DMS53 treated with DMSO at 0.1 percent for 48 hours (cell line): Measurements from ENCODE around the gene LYSMD3.
"Not testable (repeated sequence)": the region's sequence is repeated elsewhere in the genome, so short reads cannot be mapped to it uniquely, and the experiment has no call there.

Experiments
- DNase-seq: peaks from one replicate; lab custom pipeline; 2025; ENCODE audit not compliant: unreplicated experiment; lab: John Stamatoyannopoulos, UW

The LYSMD3 gene

GRCh38 chr5:90529194-90529938 is at the start of gene LYSMD3:
TSS of gene LYSMD3 (minus strand) at chr5:90529584. CDS start at chr5:90525289, 4,295 bp downstream.
- peak; percentile 86 for DNase-seq

DNA sequence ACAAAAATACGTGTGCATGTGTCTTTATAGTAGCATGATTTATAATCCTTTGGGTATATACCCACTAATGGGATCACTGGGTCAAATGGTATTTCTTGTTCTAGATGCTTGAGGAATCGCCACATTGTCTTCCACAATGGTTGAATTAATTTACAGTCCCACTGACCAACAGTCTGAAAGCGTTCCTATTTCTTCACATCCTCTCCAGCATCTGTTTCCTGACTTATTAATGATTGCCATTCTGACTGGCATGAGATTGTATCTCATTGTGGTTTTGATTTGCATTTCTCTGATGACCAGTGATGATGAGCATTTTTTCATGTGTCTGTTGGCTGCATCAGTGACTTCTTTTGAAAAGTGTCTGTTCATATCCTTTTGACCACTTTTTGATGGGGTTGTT is 47.2 kb upstream of the LYSMD3 start:
- not testable (repeated sequence) for DNase-seq

DNA sequence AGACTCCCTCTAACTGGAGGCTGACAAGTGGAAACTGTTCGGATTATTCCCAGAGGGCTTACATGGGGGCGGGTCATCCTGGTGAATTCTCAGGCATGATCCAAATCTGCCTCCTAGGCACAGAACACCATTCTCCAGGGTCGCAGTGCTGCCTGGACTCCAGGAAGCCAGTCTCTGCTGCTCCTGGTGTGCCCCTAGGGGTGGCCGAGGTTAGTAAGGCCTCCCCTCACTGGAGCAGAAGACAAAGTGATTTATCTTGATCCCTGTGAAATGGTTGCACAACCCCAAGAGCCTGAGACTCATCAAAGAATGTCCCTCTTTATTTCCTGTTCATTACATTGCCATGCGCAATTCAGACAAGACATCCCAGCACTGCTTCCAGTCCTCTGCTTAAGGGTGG is 46.3 kb upstream of the LYSMD3 start:
- no peak for DNase-seq

- DNase-seq, result no peak
Measured at GRCh38 chr5:90571147-90571773, 41.9 kb upstream of the LYSMD3 start.

DNA sequence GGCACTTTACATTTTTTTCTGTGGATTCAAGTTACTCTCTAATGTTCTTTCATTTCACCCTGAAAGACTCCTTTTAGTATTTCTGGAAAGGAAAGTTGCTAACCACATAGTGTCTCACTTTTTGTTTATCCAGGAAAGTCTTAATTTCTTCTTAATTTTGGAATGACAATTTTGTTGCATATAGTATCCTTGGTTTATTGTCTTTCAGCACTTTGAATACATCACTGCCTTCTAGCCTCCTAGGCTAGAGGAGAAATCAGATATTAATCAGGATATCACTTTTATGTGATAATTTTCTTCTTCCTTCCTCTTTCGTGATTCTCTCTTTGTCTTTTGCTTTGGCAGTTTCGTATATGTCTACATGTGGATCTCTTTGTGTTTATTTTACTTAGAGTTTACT is 40.6 kb upstream of the LYSMD3 start:
- DNase-seq, result no peak

- no peak for DNase-seq
Measured at GRCh38 chr5:90569084-90569483, 39.7 kb upstream of the LYSMD3 start.

- DNase-seq, result no peak
Measured at GRCh38 chr5:90565491-90565890, 36.1 kb upstream of the LYSMD3 start.

- DNase-seq, result no peak
Measured at GRCh38 chr5:90563108-90563507, 33.7 kb upstream of the LYSMD3 start.

GRCh38 chr5:90562341-90562740 is 33.0 kb upstream of the LYSMD3 start:
- no peak for DNase-seq

GRCh38 chr5:90561766-90562165 is 32.4 kb upstream of the LYSMD3 start:
- DNase-seq, result no peak

DNA sequence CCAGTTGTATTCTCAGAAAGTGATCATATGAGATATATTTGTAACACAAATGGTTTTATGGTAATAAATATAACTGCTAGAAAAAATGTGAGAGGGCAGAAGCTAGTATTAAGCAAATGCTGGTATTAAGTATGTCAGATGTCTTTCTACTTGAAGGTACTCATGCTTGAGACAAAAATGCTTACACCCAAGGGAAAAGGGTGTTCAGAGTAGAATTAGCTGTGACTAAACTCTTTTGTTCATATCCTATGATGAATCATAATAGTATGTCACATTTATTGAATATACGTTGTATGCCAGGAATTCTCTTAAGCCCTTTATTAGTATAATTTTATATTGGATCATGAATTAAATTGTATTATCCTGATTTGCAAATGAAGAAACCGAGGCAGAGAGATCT is 31.4 kb upstream of the LYSMD3 start:
- DNase-seq, result no peak

GRCh38 chr5:90558344-90559192 is 29.2 kb upstream of the LYSMD3 start, which contains the start of gene ADGRV1:
TSS of gene ADGRV1 (plus strand) at chr5:90558797. CDS start at chr5:90558896, 99 bp downstream.
- peak; percentile 97 for DNase-seq

DNA sequence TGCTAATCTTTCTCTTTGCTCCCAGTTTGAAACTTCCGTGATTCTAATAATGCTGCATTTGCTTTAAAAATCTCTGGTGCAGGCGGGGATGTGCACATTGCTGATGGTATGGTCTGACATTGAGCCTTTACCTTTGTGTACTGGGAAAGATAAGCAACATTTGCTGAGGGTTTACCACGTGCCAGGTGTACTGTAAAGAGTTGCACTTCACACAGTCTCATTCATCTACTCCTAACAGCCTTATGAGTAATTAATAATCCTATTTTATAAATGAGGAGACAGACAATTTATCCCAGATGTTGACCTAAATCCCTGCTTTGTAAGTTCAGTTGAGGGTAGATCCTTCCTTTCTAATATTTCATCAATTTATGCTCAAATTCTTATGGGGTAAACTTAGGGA is 28.5 kb upstream of the LYSMD3 start:
- peak; percentile 66 for DNase-seq

DNA sequence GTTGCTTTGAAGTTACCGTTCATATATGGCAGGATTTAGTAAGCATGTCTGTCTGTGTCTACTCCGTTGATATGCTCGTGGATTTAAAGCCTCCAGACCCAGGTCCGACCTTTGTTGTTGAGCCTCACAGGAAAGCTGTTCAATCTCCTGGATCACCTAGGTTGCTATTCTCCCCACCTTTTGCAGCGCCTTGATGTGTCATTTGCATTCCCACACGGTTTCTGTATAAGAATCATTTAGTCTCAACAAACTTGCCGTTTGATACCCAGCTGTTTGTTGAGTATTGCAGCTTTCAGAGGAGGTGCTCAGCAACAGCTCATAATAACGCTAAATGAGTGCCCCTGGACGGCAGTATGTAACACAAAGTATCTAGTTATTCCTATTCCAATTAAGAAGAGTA is 28.0 kb upstream of the LYSMD3 start:
- DNase-seq, result peak; percentile 35

DNA sequence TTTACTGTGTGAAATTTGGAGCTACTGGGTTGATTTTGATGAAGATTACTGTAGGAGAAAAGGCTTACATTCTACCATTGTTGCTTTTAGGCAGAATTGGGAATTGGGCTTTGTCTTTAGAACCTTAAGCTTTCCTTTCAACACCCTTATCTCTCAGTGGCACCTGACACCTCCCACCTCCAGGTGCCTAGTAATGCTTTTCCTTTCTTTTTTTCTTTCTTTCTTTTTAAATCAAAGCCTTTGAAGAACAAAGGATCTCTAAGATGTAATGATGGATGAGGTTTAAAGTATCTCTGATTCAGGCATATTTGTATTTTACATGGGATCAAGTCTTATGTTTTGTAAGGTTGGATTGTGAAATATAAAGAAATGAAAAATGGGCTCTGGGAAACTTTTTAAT is 26.3 kb upstream of the LYSMD3 start:
- no peak for DNase-seq

DNA sequence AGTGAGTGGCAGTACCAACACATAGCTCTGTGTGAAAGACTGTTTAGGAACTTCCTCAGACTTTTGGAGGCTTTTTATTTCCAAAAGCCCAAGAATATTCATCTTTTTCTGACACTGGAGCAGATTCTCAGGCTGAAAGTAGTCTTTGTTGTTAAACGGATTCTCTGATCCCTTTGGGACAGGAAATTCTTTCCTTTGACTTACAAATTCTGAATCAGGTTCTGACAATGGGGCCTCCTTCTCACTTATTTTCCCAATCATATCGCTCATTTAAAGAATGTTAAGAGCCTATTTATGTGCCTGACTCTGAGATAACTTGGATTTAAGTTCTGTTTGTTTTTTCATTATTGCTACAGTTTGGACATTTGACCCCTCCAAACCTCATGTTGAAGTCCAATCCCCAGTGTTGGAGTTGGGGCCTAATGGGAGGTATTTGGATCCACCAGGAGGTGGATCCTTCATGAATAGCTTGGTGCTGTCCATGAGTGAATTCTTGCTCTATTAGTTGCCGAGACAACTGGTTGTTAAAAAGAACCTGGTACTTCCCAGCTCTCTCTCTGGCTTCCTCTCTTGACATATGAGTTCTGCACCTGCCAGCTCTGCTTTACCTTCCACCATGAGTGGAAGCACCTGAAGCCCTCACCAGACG is 25.1 kb upstream of the LYSMD3 start:
- no peak for DNase-seq

GRCh38 chr5:90553711-90554110 is 24.3 kb upstream of the LYSMD3 start:
- no peak for DNase-seq

GRCh38 chr5:90551376-90551775 is 22.0 kb upstream of the LYSMD3 start:
- DNase-seq, result no peak

- DNase-seq, result no peak
Measured at GRCh38 chr5:90550963-90551362, 21.6 kb upstream of the LYSMD3 start.

- no peak for DNase-seq
Measured at GRCh38 chr5:90549729-90550275, 20.4 kb upstream of the LYSMD3 start.

- DNase-seq, result no peak
Measured at GRCh38 chr5:90549223-90549622, 19.8 kb upstream of the LYSMD3 start.
